Measurements from ENCODE around the gene SENP2.

SENP2 gene

DNA sequence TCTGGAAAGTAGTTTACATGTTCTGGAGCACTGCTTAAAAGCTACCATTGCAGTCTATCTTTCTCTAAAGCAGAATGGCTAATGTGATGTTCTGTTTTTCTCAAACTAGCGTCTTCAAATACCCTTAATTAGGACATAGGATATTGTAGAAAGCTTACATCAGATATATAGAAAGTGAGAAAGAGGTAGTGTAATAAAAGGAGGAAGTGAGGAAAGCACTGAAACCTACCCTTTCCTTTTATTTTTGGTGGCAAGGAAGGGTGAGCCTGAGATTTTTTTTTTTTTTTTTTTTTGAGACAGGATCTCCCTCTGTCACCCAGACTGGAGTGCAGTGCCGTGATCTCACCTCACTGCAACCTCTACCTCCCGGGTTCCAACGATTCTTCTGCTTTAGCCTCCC is 9.4 kb downstream of the SENP2 start:
- Histone ChIP-seq H3K9ac (ENCODE audit: low read length) (no peak overlapping the region), H3K9me3 (ENCODE audit: control insufficient read depth, low read length) (no peaks in the 10 kb centered on the region), H3K4me3 (ENCODE audit: low read length) (no peak overlapping the region), H3K4me1 (ENCODE audit: control insufficient read depth, insufficient read depth, low read length) (no peaks in the 10 kb centered on the region), H3K27me3 (ENCODE audit: control insufficient read depth, insufficient read depth, low read length) (no peaks in the 10 kb centered on the region), H3K36me3 (ENCODE audit: control insufficient read depth, insufficient read depth, low read length) (no peaks in the 10 kb centered on the region)

DNA sequence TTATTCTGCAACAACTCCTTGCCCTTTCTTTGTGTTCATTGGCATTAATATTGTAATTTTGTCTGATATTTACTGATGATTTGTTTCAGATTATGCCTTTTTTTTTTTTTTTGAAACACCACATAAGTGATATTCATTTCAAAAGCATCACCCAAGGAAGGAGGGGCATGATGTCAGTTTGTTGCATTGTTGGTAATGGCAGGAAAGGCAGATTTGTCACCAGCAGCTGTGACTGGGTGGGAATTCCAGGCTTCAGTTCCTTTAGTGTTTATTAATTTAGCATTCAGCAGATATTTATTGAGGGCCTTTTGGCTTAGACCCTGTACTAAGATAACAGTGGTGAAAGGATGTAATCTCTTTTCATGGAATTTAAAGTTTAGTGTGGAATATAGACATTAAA is 19.5 kb downstream of the SENP2 start:
- Histone ChIP-seq H3K9ac (ENCODE audit: low read length) (no peak overlapping the region), H3K36me3 (ENCODE audit: control insufficient read depth, insufficient read depth, low read length) (peaks cover 5% of the 10 kb centered on the region), H3K4me1 (ENCODE audit: control insufficient read depth, insufficient read depth, low read length) (no peaks in the 10 kb centered on the region), H3K4me3 (ENCODE audit: low read length) (no peak overlapping the region), H3K27me3 (ENCODE audit: control insufficient read depth, insufficient read depth, low read length) (no peaks in the 10 kb centered on the region), H3K9me3 (ENCODE audit: control insufficient read depth, low read length) (no peaks in the 10 kb centered on the region)

DNA sequence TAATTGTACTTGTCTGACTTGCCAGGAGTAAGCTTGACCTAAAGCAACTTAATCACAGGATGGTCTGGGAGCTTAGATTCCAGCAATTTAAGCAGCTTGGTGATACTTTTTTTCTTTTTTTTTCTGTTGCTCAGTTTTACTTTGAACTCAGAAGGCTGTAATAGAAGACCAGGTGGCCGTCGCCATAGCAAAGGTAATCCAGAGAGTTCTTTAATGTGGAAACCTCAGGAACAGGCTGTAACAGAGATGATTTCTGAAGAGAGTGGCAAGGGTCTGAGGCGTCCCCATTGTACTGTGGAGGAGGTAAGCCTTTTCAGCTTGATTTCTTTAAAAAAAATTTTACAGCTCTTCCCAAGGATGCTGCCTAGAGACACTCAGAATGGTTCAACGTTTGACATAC is 20.1 kb downstream of the SENP2 start:
- Histone ChIP-seq H3K27me3 (ENCODE audit: control insufficient read depth, insufficient read depth, low read length) (no peaks in the 10 kb centered on the region), H3K9ac (ENCODE audit: low read length) (no peak overlapping the region), H3K9me3 (ENCODE audit: control insufficient read depth, low read length) (no peaks in the 10 kb centered on the region), H3K4me3 (ENCODE audit: low read length) (no peak overlapping the region), H3K4me1 (ENCODE audit: control insufficient read depth, insufficient read depth, low read length) (no peaks in the 10 kb centered on the region), H3K36me3 (ENCODE audit: control insufficient read depth, insufficient read depth, low read length) (peaks cover 5% of the 10 kb centered on the region)

DNA sequence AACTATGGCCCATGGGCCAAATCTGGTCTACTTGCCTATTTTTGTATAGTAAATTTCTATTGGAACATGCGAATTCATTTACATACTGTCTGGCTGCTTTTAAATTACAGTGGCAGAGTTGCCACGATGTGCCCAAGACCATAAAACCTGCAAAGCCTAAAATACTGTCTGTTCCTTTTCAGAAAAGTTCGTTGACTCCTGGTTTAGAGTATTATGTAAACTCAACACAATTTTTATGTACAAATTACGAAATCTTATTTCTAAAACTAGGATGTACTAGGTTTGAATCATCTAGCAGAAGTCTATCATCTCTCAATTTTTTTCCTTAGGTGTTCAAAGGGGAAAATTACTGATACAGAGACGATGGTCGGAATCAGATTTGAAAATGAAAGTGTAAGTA is 26.9 kb downstream of the SENP2 start:
- H3K27me3 ChIP-seq (ENCODE audit: control insufficient read depth, insufficient read depth, low read length), result no peaks in the 10 kb centered on the region
- no peaks in the 10 kb centered on the region for H3K9me3 ChIP-seq (ENCODE audit: control insufficient read depth, low read length)
- no peak overlapping the region for H3K9ac ChIP-seq (ENCODE audit: low read length)
- H3K4me3 ChIP-seq (ENCODE audit: low read length), result no peak overlapping the region
- no peaks in the 10 kb centered on the region for H3K36me3 ChIP-seq (ENCODE audit: control insufficient read depth, insufficient read depth, low read length)
- no peaks in the 10 kb centered on the region for H3K4me1 ChIP-seq (ENCODE audit: control insufficient read depth, insufficient read depth, low read length)

DNA sequence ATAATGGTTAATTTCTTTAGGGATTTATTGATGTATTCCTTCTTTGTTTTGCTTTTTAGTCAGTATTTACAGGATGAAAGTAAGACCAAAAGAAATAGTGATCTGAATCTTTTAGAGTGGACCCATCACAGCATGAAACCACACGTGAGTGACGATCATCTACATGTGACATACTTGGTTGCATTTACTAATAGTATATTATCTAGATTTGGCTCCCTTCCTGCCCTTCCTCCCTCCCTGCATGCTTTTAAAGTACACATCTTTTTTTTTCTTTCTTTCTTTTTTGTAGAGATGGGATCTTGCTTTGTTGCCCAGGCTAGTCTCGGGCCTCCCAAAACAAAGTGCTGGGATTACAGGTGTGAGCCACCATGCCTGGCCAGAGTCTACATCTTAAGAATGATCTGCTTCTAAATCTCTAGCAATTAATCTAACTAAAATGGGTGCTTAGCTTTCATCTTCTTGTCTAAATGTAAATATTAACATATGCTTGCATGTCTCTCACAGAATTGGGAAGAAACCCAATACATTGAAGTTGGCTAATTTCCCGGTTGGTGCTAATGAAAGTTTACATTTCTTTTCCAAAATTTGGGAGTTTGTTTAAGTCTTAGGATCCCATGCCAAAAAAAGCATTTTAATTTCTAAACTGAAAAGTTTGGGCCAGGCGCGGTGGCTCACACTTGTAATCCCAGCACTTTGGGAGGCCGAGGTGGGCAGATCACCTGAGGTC is 38.0 kb downstream of the SENP2 start:
- no peak overlapping the region for H3K4me3 ChIP-seq (ENCODE audit: low read length)
- no peaks in the 10 kb centered on the region for H3K4me1 ChIP-seq (ENCODE audit: control insufficient read depth, insufficient read depth, low read length)
- H3K9me3 ChIP-seq (ENCODE audit: control insufficient read depth, low read length), result no peaks in the 10 kb centered on the region
- H3K9ac ChIP-seq (ENCODE audit: low read length), result no peak overlapping the region
- no peaks in the 10 kb centered on the region for H3K36me3 ChIP-seq (ENCODE audit: control insufficient read depth, insufficient read depth, low read length)
- H3K27me3 ChIP-seq (ENCODE audit: control insufficient read depth, insufficient read depth, low read length), result no peaks in the 10 kb centered on the region

DNA sequence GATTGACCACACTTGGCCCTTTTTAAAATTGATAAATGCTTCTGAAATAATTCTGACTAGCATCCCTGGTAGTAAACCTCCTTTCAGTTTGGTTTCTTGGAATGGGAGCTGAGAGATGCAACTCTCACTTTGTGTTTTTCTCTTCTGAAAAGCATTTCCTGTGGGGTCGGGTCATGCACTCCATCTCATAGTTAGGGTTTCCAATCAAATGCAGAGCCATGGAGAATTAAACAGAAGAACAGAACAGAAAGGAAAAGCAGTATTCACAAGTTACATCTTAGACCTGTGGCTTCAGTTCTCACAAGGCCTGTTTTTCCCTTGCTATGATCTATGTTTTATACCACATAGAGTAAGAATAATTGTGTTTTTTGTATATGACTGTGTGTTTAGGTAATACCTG is 39.7 kb downstream of the SENP2 start:
- H3K4me3 ChIP-seq (ENCODE audit: low read length), result no peak overlapping the region
- H3K27me3 ChIP-seq (ENCODE audit: control insufficient read depth, insufficient read depth, low read length), result no peaks in the 10 kb centered on the region
- H3K9me3 ChIP-seq (ENCODE audit: control insufficient read depth, low read length), result no peaks in the 10 kb centered on the region
- no peak overlapping the region for H3K9ac ChIP-seq (ENCODE audit: low read length)
- no peaks in the 10 kb centered on the region for H3K36me3 ChIP-seq (ENCODE audit: control insufficient read depth, insufficient read depth, low read length)
- peaks cover 9% of the 10 kb centered on the region for H3K4me1 ChIP-seq (ENCODE audit: control insufficient read depth, insufficient read depth, low read length)

DNA sequence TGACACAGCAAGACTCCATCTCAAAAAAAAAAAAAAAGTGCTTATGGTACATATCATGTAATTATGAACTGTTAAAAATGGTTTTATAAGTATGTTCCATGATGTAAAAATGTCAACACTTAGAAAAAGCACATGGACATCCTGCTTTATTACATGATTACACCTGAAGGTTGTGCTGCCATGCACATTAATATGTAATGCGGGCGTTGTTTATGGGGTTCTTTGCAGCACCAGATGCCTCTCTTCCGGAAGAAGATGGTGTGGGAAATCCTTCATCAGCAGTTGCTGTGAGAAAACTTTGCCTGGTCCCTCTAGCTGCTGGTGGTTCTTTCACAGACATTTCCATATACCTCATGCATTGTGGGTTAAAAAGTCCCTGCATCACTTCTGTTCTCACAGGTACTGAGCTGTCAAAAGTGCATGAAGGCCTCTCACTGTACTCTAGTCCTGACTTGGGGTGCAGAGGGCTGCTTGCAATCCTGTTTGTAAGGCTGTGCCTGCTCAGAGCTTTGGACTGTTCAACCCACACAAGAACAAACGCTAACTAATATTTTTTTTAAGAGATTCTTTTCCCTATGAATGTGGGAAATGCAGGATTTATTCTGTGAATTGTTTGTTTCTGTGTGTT is 43.6 kb downstream of the SENP2 start:
- H3K36me3 ChIP-seq (ENCODE audit: control insufficient read depth, insufficient read depth, low read length), result no peaks in the 10 kb centered on the region
- no peak overlapping the region for H3K4me3 ChIP-seq (ENCODE audit: low read length)
- H3K9ac ChIP-seq (ENCODE audit: low read length), result no peak overlapping the region
- no peaks in the 10 kb centered on the region for H3K27me3 ChIP-seq (ENCODE audit: control insufficient read depth, insufficient read depth, low read length)
- no peaks in the 10 kb centered on the region for H3K9me3 ChIP-seq (ENCODE audit: control insufficient read depth, low read length)
- peaks cover 9% of the 10 kb centered on the region for H3K4me1 ChIP-seq (ENCODE audit: control insufficient read depth, insufficient read depth, low read length)

DNA sequence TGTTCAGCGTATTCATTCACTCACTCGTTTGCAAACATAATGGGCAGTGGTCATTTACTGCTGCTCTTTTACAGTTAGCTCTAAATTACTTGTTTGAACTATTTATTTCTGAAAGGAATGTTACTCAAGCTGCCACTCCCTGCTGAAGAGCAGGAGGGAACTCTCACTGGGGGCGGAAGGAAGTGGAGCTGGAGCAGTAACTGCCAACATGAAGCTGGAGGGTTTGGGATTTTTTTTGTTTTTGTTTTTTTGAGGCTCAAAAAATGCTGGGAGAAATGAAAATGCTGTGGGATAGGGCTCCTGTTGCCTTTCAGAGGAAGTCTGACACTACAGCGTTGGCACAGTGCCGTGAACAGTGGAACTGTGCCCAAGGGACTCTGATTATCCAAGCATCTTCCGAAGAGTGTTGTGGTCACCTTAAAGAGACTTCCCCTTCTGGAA is 44.1 kb downstream of the SENP2 start:
- Histone ChIP-seq H3K9me3 (ENCODE audit: control insufficient read depth, low read length) (no peaks in the 10 kb centered on the region), H3K9ac (ENCODE audit: low read length) (no peak overlapping the region), H3K4me3 (ENCODE audit: low read length) (no peak overlapping the region), H3K4me1 (ENCODE audit: control insufficient read depth, insufficient read depth, low read length) (peaks cover 9% of the 10 kb centered on the region), H3K27me3 (ENCODE audit: control insufficient read depth, insufficient read depth, low read length) (no peaks in the 10 kb centered on the region), H3K36me3 (ENCODE audit: control insufficient read depth, insufficient read depth, low read length) (no peaks in the 10 kb centered on the region)

DNA sequence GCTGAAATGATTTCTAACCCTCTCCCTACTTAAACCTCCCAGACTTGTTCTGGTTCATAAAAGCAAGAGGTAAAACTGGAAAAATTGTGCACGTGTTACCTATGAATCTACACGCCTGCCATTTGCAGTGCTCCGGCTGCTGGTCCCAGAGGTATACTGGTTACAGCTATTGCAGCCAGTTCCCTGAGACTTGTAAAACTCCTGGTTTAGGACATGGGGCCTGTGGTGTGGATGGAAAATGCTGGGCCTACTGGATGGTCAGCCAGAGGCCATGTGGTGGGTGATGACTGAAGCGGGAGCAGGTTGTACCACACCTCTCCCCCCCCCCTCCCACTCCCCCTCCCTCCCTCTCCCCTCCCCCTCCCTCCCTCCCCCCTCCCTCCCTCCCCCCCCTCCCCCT is 45.0 kb downstream of the SENP2 start:
- H3K9me3 ChIP-seq (ENCODE audit: control insufficient read depth, low read length), result no peaks in the 10 kb centered on the region
- H3K4me3 ChIP-seq (ENCODE audit: low read length), result no peak overlapping the region

DNA sequence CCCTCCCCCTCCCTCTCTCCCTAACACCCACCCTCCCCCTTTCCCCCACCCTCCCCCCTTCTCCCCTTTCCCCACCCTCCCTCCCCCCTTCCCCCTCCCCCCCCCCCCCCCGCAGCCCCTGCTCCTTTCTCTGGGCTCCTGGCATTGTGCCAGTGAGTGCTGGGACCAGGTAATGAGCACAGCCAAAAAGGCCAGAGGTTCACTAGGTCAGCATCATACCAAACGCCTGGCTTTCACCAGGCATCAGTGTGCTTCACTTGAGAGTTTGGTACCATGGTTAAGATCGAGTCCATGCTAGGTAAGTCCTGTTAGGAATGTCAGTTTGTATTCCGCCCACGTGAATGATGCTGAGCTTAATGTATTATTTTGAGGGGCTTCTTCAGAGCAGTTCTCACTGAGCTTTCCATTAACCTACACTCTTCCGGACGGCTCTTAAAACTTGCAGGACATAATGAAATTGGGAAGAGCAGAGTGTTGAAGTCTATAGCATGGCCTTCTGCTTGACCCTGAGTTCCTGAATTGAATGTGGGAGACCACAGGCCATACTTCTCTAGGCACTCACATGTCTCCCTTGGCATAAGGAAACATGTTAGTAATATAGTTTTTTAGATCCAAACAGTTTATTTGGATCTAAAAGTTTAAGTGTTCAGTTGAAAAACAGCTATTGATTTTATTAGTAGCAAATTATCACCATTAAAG is 45.6 kb downstream of the SENP2 start:
- H3K9me3 ChIP-seq (ENCODE audit: control insufficient read depth, low read length), result no peaks in the 10 kb centered on the region

More for the DNA sequence above, 45.0 kb downstream of the SENP2 start:
- peaks cover 9% of the 10 kb centered on the region for H3K4me1 ChIP-seq (ENCODE audit: control insufficient read depth, insufficient read depth, low read length)
- no peak overlapping the region for H3K9ac ChIP-seq (ENCODE audit: low read length)
- no peaks in the 10 kb centered on the region for H3K36me3 ChIP-seq (ENCODE audit: control insufficient read depth, insufficient read depth, low read length)
- H3K27me3 ChIP-seq (ENCODE audit: control insufficient read depth, insufficient read depth, low read length), result no peaks in the 10 kb centered on the region

DNA sequence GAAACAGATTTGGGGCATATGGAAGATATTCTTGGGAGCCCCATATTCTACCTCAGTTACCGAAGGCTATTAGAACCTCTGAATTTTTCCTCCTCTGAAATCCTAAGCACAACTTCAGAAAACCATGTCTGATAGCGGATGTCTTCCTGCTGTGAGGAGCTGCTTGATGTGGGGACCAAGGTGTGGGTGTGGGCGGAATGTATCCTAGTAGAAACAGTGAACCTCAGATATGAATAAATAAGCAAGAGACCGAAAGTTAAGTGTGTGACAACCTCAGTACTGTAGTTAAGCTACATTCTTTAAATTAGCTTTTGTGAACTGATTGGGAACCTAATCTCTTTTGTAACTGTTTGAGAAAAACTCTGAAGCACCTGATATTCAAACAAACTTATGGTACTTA is 46.9 kb downstream of the SENP2 start:
- H3K27me3 ChIP-seq (ENCODE audit: control insufficient read depth, insufficient read depth, low read length), result no peaks in the 10 kb centered on the region
- peaks cover 9% of the 10 kb centered on the region for H3K4me1 ChIP-seq (ENCODE audit: control insufficient read depth, insufficient read depth, low read length)
- no peaks in the 10 kb centered on the region for H3K9me3 ChIP-seq (ENCODE audit: control insufficient read depth, low read length)
- H3K9ac ChIP-seq (ENCODE audit: low read length), result no peak overlapping the region
- H3K4me3 ChIP-seq (ENCODE audit: low read length), result no peak overlapping the region
- H3K36me3 ChIP-seq (ENCODE audit: control insufficient read depth, insufficient read depth, low read length), result no peaks in the 10 kb centered on the region

More for the DNA sequence above, 45.6 kb downstream of the SENP2 start:
- Histone ChIP-seq H3K9ac (ENCODE audit: low read length) (no peak overlapping the region), H3K4me1 (ENCODE audit: control insufficient read depth, insufficient read depth, low read length) (peaks cover 9% of the 10 kb centered on the region), H3K36me3 (ENCODE audit: control insufficient read depth, insufficient read depth, low read length) (no peaks in the 10 kb centered on the region), H3K27me3 (ENCODE audit: control insufficient read depth, insufficient read depth, low read length) (no peaks in the 10 kb centered on the region), H3K4me3 (ENCODE audit: low read length) (no peak overlapping the region)

DNA sequence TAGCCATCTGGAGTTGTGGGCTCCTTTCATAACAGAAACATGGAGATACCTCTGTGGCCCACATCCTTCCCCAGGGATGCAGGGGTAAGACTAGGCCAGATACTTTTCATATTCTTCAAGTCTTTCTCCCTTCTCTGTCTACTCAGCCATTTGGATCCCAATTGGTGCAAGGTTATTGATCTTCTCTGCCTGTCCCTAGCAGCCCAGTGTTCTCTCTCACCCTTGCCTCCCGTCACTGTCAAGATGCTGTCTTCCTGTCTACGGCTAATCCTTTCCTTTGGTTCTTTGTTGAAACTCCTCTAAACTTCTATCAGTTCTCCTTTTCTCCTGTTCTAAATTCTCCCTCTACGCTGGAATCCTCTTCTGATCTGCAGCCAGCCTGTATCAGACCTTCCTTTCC is 51.3 kb downstream of the SENP2 start:
- Histone ChIP-seq H3K9me3 (ENCODE audit: control insufficient read depth, low read length) (no peaks in the 10 kb centered on the region), H3K9ac (ENCODE audit: low read length) (no peak overlapping the region), H3K4me1 (ENCODE audit: control insufficient read depth, insufficient read depth, low read length) (no peaks in the 10 kb centered on the region), H3K27me3 (ENCODE audit: control insufficient read depth, insufficient read depth, low read length) (no peaks in the 10 kb centered on the region), H3K4me3 (ENCODE audit: low read length) (no peak overlapping the region), H3K36me3 (ENCODE audit: control insufficient read depth, insufficient read depth, low read length) (no peaks in the 10 kb centered on the region)
